Inferior parietal cortex (tissue), 1 donor: ENCODE measurements around the gene DCC.
A peak's percentile ranks its signal among the peaks of the same experiment; 100 is the strongest.

Experiments
- DNase-seq: peaks from one replicate; pipeline ENCODE4 v3.0.0-alpha.2; 2016; ENCODE audit errors: extremely low spot score

Gene DCC

GRCh38 chr18:52496426-52496825 lies 156.4 kb downstream of the DCC start:
- DNase-seq = no peak

GRCh38 chr18:52499016-52499415 lies 159.0 kb downstream of the DCC start:
- DNase-seq = no peak

DNA sequence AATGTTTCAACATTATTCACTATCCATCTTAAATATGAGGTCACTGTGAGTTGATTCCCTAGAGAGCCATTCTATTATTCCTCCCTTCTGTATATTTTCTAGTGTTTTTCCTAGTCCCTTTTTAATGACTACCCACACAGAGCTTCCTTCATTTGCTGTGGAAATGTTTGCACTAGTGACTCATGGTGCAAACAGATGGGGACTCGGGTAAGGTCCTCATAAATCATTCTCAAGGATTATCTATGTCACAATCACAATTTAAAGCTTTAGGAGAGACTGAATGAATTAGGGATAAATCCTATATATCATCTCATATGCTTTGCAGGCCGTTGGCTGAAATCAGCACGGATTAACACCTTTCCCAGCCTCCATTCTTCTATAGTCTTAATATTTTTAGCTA lies 159.6 kb downstream of the DCC start:
- no peak for DNase-seq

DNA sequence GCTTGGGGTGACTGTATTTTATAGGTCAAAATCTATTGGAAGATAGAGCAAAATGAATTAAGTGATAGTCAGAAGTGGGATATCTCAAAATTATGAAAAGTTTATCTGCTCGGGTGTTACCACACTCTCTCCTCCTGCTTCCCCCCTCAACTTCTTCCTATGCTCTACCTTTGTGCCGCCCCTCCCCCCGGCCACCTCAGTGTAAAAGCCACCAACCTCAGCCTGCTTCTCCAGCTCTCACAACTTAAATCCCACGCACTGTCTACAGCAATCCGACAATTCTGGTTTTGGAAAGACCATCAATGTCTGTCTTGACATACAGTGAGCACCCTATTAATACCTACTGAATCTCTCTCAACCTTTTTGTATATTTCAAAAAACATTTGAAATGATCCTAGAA lies 164.6 kb downstream of the DCC start:
- DNase-seq = no peak

DNA sequence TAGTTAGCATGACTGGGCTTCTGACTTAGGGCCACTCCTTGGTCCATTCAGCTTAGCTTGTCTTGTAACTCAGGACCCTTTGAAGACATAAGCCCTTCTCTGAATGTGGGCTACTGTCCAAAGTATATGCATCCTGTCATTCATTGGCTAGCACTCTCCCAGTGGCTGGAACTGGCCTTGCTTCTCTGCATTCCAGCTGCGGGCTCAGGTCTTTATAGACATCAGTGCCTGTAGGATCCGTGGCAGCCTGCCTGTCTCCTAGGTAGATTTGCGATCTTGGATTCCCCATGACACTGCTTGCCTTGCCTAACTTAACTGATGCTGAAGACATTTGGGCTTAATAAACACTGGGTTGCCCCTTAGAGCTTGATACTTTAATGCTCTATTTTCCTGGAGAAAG lies 170.1 kb downstream of the DCC start:
- no peak for DNase-seq

DNA sequence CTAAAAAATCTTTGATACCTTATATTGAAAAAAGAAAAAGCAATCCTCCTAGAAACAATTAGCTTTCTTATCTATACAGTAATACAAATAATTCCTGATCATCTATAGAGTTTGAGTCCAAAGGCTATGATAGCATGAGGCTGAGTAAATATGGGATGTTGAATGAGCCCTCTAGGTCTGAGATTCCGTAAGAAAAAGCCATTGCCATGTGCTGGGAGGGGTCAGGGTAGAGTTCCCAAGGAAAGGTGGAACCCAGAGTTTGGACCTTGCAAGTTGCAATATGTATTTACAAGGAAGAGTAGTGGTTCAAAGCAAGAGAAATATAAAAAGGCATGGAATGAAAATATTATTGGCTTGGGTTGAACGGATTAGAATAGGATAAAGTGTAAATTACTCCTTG lies 178.1 kb downstream of the DCC start:
- no peak for DNase-seq

DNA sequence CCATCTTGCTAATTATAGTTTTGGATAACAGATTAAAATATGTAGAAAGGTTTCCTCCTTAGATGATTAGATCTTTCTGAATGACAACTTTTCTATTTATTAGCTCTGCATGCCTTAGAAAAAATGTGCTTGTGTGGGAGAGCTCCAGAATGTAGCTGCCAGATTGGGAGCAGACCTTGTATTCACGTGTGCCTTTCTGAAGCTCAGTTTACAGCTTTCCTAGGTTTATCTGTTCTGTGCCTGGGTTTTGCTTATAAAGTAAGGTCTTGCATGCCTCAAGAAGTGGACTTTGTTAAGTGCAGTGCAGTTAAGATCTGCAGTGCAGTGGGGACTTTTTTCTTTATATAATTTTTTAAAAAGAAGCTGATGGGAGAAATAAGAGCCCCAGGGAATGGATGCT lies 179.0 kb downstream of the DCC start:
- no peak for DNase-seq

DNA sequence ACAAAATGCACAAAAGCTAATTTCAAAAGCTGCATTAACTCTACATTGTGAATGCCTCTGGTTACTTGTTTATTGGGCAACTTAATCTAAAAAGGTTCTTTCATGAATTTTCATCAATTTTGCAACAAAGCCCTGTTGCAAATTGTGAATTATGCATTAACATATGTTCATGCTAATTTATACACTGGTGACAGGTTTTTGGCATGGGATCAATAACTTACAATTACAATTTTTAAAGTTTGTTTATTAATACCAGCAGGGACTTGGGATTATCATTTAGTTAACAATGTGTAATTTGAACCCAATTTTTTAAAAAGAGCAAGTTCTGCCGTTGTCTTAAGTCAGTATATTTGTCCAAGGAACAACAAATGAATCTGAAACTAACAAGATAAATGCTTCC lies 183.6 kb downstream of the DCC start:
- DNase-seq = no peak

DNA sequence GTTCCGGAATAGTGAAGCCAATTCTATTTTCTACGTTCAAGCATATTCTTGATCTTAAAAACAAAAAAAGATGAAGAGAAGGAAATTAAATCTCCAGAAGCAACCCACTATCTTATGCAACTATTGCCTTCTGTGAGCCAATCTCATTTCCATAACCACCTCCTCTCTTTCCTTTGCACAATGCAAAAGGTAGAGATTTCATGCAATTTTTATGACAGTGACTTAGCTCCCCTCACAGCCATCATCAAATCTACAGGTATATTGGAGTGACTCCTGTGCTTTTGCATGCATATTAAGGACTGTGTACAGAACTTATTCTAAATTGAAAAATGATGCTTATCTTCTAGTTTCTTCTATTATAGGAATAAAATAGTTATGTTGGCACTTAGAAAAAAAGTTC lies 191.8 kb downstream of the DCC start:
- peak; percentile 19 for DNase-seq

DNA sequence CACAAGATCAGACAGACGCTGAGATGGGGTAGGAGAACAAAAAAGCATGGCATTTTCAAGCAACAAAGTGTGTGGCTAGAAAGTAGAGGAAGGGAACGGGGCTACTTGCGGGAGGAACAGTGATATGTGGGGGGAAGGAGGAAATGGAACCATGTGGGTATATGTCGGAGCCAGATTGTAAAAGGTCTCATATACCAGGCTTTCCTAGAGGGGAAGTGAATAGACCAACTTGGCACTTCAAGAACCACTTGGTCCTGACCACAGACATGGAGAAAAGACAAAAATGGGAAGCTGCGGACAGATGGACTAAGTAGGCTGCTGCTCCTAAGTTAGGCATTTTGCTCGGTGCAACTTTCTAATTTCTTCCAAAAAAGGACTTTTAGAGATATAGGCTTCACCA lies 196.0 kb downstream of the DCC start:
- no peak for DNase-seq

DNA sequence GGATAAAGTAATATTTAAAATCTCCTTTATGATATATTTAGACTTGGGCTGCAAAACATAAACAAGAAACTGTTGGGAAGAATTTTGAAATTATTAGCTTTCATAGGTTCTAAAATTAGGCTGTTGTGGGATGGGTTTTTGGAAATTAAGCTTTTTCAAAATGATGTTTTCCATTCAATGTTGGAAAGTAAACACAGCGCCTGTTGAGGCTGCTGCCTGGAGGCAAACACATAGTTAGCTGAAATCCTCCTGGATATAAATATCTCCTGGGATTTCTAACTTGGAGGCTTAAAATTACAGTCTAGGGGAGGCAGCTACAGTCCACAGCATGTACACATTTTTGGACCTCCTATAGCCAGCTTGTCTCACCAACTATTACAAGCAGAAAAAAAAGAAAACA lies 197.3 kb downstream of the DCC start:
- DNase-seq = no peak

DNA sequence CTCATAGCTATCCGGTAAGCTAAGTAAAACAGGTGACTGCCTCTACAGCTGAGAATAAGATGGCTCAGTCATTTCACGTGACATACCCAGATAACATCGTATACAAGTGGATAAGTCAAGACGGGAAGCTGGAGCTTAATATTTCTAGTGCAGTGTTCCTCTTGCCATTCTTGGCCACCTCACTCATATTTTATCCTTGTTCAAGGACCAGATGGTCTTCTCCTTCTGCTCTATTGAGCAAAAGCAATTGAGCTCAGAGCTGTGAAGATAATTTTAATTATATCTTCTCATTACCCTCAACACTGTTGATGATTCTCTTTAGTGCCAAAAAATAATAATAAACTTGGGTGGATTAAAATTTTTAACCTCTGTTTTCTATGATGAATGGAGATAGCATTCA lies 201.1 kb downstream of the DCC start:
- no peak for DNase-seq

DNA sequence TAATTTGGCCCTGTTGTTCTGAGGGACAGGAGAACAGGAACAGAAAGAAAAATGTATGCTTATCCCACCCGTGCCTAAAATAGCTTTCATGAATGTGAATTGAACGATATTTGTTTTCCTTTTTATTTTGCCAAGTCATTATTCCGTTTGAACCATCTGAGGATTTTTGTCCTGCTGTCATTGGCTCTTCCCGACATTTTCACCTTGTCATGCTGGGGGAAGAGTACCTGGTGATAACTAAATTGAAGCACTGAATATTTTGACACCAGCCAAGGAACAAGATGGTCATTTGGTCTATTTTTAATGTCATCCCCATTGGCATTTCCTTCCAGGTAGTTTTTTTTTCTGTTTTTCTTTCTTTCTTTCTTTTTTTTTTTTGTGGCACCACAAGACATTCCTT lies 204.1 kb downstream of the DCC start:
- DNase-seq = no peak

DNA sequence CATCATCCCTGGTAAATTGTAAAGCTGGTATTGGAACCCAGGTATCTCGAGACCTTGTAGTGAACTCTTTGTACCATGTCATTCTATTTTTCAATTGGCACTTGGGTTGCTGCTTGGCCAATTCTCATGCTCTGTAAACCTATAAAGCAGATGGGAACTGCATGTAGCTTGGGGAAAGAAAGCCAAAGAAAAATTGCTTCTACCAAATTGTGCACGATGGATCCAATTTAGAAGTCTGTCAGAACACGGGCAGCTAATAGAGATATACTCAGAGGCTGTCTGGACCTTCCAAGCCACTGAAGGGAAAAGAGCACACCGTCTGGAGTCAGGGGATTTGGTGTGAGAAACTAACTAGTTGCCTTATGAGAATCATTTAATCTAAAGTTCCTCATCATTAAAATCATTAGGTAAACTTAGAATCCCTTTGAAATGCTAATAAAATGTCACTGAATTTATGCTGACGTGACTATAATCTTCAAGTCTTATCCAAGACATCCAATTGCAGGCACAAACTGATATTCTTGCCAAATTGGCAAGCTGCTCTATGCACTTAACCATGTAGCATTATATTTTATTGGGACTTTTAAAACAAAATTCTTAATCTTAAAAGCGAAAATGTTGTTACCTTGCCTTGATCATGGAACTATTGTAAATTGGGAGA lies 206.8 kb downstream of the DCC start:
- no peak for DNase-seq

DNA sequence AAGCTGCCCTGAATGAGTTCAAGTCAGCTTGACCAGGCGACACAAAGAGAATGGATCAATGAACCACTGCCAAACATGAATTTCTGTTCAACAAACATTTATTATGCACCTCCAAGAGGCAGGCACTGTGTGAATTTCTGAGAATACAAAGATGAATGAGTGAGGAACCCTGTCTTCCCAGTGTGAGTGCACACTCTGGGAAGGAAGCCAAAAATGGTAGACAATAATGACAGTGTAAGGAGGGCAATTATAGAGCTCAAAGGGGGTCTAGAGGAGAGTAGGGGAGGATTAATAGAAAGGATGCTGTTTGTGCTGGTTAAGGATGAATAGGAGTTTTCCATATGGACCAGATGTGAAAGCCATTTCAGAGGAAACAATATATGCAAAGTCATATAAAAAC lies 213.4 kb downstream of the DCC start:
- DNase-seq = no peak

- DNase-seq = no peak
Measured at GRCh38 chr18:52554180-52554579, 214.2 kb downstream of the DCC start.

- no peak for DNase-seq
Measured at GRCh38 chr18:52567360-52567759, 227.4 kb downstream of the DCC start.

DNA sequence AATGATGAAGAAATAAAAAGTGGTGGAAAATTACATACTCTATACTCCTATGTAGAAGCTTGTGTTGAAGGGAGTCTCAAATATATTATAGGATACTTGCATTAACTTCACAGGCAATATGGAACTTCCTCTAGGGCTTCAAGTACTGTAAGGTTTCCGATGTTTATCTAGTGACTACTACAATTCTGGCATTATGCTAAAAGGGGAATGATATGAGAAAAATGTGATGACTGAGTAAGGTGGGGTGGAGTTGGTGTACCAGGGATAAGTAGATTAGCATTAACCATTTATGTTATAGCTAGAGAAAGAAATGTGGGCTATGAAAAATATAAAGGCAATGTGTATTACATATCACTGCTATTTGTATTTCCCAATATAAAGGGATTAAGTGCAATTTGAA lies 229.5 kb downstream of the DCC start:
- DNase-seq = no peak

DNA sequence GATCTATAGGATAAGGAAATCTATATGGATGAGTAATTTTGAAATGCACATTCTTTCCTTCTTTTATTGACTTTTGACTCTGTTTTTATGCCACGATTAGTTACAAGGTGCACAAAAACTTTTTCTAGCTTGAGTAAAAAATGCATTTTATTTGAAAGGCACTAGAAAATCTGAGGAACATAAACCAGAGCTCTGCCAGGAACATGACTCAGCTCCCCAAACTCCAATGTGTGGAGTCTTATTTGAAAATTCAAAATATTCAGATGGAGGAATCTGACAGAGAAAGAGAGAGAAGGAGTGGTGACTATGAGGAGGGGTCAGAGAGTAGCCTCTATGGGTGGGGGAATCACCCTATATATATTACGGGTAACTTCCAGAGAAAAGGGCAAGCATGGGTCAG lies 231.0 kb downstream of the DCC start:
- DNase-seq = no peak

GRCh38 chr18:52572036-52573000 lies 232.3 kb downstream of the DCC start:
- DNase-seq = no peak

- DNase-seq = no peak
Measured at GRCh38 chr18:52577795-52578194, 237.8 kb downstream of the DCC start.

- no peak for DNase-seq
Measured at GRCh38 chr18:52582061-52582460, 242.1 kb downstream of the DCC start.

- no peak for DNase-seq
Measured at GRCh38 chr18:52582516-52582915, 242.5 kb downstream of the DCC start.
